Fibroblast of mammary gland (primary cell): ENCODE results near the gene GRM4.

Experiments used
- DNase-seq: peaks from one replicate; pipeline ENCODE4 v3.0.0-alpha.2; 2010; ENCODE audit warnings: low read depth
- H3K4me3 ChIP-seq: 2 replicates; pipeline ENCODE4 v1.5.1; 2011; ENCODE audit warnings: low read depth, mild to moderate bottlenecking, low read length, moderate library complexity; ENCODE audit not compliant: control insufficient read depth
- TF ChIP-seq, protein P1 (sequence below): conservative IDR thresholded peaks from 2 replicates; pipeline ENCODE4 v1.5.1; 2011; ENCODE audit warnings: low read depth, low read length, inconsistent platforms; ENCODE audit not compliant: control insufficient read depth, insufficient read depth

Gene GRM4

DNA sequence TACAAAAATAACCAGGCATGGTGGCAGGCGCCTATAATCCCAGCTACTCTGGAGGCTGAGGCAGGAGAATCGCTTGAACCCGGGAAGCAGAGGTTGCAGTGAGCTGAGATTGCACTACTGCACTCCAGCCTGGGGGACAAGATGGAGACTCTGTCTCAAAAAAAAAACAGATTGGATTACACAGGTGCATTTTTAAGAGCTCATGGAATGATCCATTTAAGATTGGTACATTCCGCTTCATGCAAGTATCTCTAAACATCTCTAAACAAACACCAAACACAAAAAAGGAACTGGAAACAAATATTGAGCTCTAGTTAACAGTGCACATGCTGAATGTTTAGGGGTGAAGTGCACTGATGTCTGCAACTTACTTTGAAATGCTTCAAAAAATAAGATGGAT lies 154.3 kb downstream of the GRM4 start:
- DNase-seq, result no peak
- H3K4me3 ChIP-seq, result no peak overlapping the region
- TF ChIP-seq, protein P1, sequence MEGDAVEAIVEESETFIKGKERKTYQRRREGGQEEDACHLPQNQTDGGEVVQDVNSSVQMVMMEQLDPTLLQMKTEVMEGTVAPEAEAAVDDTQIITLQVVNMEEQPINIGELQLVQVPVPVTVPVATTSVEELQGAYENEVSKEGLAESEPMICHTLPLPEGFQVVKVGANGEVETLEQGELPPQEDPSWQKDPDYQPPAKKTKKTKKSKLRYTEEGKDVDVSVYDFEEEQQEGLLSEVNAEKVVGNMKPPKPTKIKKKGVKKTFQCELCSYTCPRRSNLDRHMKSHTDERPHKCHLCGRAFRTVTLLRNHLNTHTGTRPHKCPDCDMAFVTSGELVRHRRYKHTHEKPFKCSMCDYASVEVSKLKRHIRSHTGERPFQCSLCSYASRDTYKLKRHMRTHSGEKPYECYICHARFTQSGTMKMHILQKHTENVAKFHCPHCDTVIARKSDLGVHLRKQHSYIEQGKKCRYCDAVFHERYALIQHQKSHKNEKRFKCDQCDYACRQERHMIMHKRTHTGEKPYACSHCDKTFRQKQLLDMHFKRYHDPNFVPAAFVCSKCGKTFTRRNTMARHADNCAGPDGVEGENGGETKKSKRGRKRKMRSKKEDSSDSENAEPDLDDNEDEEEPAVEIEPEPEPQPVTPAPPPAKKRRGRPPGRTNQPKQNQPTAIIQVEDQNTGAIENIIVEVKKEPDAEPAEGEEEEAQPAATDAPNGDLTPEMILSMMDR, result no peak

DNA sequence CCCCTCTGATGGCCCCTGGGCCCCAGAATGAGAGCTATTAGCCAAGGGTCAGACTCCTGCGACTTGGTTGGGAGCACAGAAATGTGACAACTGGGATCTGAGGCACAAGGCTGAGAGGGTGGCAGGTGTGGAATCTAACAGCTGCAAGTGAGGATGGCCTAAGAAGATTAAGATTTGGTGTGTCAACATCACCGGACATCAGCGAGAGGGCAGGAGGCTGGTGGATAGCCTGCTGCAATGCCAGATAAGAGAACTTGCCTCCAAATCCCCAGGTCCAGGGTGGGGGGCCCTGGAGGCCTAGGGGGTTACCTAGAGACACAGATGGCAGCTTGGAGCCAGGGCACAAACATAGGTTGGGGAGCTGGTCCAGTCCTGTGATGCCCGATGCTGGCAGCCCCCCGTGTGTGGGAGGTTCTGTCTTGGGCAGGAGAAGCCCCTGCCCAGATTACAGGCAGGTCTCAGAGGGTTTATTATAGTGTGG lies 155.8 kb downstream of the GRM4 start:
- TF ChIP-seq, protein P1, result no peak
- no peak for DNase-seq
- H3K4me3 ChIP-seq, result no peak overlapping the region

- no peak overlapping the region for H3K4me3 ChIP-seq
- DNase-seq, result no peak
- TF ChIP-seq, protein P1, result no peak
Measured at GRCh38 chr6:33989016-33989854, 156.7 kb downstream of the GRM4 start.

DNA sequence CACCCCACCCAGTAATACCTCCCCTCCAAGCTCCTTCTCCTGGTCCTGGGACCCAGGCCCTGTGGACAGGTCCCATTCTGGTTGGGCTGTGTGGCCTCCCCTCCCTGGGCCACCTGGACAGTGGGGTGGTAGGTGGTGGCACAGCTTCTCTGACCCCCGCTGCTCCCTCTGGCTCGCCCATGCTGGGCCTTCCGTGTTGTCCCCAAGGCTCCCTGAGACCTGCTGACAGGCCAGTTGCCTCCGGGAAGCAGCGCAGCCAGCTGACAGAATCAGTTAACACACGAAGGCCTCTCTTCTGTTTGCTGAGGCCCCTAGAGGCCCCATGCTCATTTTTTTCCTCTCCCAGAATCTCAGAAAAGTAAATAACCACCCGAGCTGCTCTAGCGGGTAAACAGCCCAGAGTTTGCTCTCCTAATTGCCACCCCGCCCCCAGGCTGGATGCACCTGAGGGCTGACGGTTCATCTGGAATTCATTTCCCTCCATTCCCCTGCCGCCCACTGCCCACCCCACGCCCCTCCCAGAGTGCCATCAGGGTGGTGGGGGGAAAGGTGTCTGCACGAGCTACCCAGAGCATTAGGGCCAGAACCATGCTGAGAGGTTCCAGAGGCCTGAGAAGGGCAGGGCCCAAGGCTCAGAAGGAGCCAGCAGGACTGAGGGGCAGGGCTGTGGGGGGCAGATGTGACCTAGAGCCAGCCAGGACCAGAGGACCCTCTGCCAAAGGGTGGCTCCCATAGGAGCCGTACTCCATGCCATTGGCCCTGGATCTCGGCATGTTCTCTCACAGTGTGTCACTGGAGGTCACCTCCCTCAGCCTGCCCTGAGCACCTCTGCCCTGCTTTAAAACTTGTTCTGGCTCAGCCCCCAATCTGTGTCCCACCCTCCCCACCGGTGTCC lies 157.5 kb downstream of the GRM4 start:
- TF ChIP-seq, protein P1, result no peak

GRCh38 chr6:33987531-33988021 lies 158.3 kb downstream of the GRM4 start:
- no peak overlapping the region for H3K4me3 ChIP-seq
- TF ChIP-seq, protein P1, result no peak
- DNase-seq, result no peak

More for the DNA sequence above, 157.5 kb downstream of the GRM4 start:
- DNase-seq, result no peak
- H3K4me3 ChIP-seq, result no peak overlapping the region

DNA sequence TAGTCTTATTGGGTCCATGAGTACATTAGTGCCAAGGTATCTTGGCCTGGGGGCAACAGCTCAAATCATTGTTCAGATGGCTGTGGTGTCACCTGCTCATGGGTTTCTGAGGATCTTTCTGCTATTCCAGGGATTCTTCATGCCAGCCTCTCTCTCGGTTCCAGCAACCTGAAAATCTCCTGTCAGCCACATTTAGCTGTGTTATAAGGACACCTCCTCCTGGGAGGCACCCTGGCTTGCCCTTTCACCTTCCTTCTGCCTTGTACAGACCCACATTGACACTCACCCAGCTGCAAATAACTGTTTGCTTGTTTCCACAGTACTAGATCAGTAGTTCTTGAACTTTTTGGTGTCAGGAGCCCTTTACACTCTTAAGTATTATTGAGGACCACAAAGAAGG lies 159.9 kb downstream of the GRM4 start:
- TF ChIP-seq, protein P1, result no peak
- no peak overlapping the region for H3K4me3 ChIP-seq
- DNase-seq, result no peak
